K562 (cell line): ENCODE results near the gene COL1A2. TPM values are rescaled to one million over a fixed set of nuclear protein-coding genes. Genes with fewer than 3 reads are reported as not detected.

Source experiments
- ATAC-seq: fragments of 200-7000 bp; cut with Tn5 transposase; 3 replicates; pipeline ENCODE4 v1.9.1; 2020; ENCODE audit warnings: moderate library complexity
- BruUV-seq: library from RNA; stranded (reverse); fragments of 400-500 nt; replicated peaks from 2 replicates; lab custom pipeline; 2021; lab: Mats Ljungman, UMichigan
- CTCF ChIA-PET: fragments of 300-600 bp; formaldehyde crosslinking; extraction: SDS; loops from one replicate; lab custom pipeline; 2021; ENCODE audit warnings: low intra/inter-chr PET ratio; lab: Yijun Ruan, JAX
- POLR2A ChIA-PET: fragments of 300-600, 350-650 bp; sonication (Branson Sonifier 250); formaldehyde crosslinking; extraction: SDS; loops from one replicate; lab custom pipeline; 2021; ENCODE audit warnings: antibody characterized with exemption, inconsistent platforms; lab: Yijun Ruan, JAX
- DNase-seq, 4 experiments: peaks; one replicate each; pipeline versions ENCODE4 v3.0.0 to v3.0.0-alpha.2; 2011 to 2018; ENCODE audit warnings: low spot score in 3 of 4, mixed read lengths in 3 of 4; ENCODE audit errors: extremely low read depth in 1 of 4
- FAIRE-seq: peaks from 2 replicates; lab custom pipeline; 2011; peaks lifted over from hg19 to GRCh38; lab: Jason Lieb, UNC
- H2AFZ ChIP-seq: 2 replicates; pipeline ENCODE4 v1.6.0; 2011; ENCODE audit warnings: low read depth, low read length, control low read depth, inconsistent platforms
- H3K27ac ChIP-seq: fragments of 200-600 bp; 3 replicates; pipeline ENCODE4 v1.8.0; 2011; ENCODE audit warnings: low read depth, mild to moderate bottlenecking, control low read depth, inconsistent platforms, low read length, moderate library complexity, mixed read lengths; ENCODE audit errors: extremely low read depth
- H3K27me3 ChIP-seq, 2 experiments: fragments of 300-600 bp in 1 of 2; 2 replicates in 1 of 2; 3 replicates in 1 of 2; pipeline versions ENCODE4 v1.6.0 to v1.8.0; 2011; ENCODE audit warnings: inconsistent platforms in 2 of 2, low read length in 2 of 2, mild to moderate bottlenecking in 1 of 2, mixed read lengths in 1 of 2, moderate library complexity in 1 of 2; ENCODE audit not compliant: control insufficient read depth in 2 of 2, insufficient read depth in 2 of 2
- H3K36me3 ChIP-seq: fragments of 300-600 bp; 3 replicates; pipeline ENCODE4 v1.8.0; 2011; ENCODE audit warnings: mild to moderate bottlenecking, low read length, inconsistent platforms; ENCODE audit not compliant: control insufficient read depth, insufficient read depth
- H3K4me1 ChIP-seq, 2 experiments: fragments of 200-600 bp in 1 of 2; replicated peaks in 1 of 2; 2 replicates in 1 of 2; 3 replicates in 1 of 2; pipeline versions ENCODE4 v1.5.1 to v1.8.0; 2011; ENCODE audit warnings: inconsistent platforms in 2 of 2, low read length in 2 of 2, mild to moderate bottlenecking in 1 of 2, mixed read lengths in 1 of 2, moderate library complexity in 1 of 2; ENCODE audit not compliant: control insufficient read depth in 2 of 2, insufficient read depth in 2 of 2
- H3K4me2 ChIP-seq: 2 replicates; pipeline ENCODE4 v1.6.1; 2011; ENCODE audit warnings: low read length, control low read depth, inconsistent platforms, mixed read lengths; ENCODE audit not compliant: insufficient read depth
- H3K4me3 ChIP-seq: fragments of 200-600 bp; sonication (generic), shearing (Covaris generic); 2 replicates; pipeline ENCODE4 v1.5.1; 2016; ENCODE audit warnings: control low read depth, inconsistent platforms
- H3K79me2 ChIP-seq: fragments of 200-600 bp; 3 replicates; pipeline ENCODE4 v1.8.0; 2011; ENCODE audit warnings: low read length, inconsistent platforms; ENCODE audit not compliant: control insufficient read depth, insufficient read depth
- H3K9ac ChIP-seq, 2 experiments: 2 replicates each; pipeline versions ENCODE4 v1.6.0 to v1.6.1; 2011; ENCODE audit warnings: low read depth in 2 of 2, low read length in 2 of 2, control low read depth in 1 of 2, inconsistent platforms in 1 of 2, mild to moderate bottlenecking in 1 of 2, mixed read lengths in 1 of 2; ENCODE audit not compliant: insufficient read depth in 1 of 2
- H3K9me1 ChIP-seq: one replicate; pipeline ENCODE4 v1.6.0; 2011; ENCODE audit warnings: inconsistent platforms, mild to moderate bottlenecking, low read length, moderate library complexity; ENCODE audit not compliant: control insufficient read depth, insufficient read depth
- H3K9me3 ChIP-seq: replicated peaks from 2 replicates; pipeline ENCODE4 v1.5.1; 2011; ENCODE audit warnings: low read depth, low read length, inconsistent platforms; ENCODE audit not compliant: control insufficient read depth, insufficient read depth
- H4K20me1 ChIP-seq: replicated peaks from 2 replicates; pipeline ENCODE4 v1.6.1; 2011; ENCODE audit warnings: low read length, inconsistent platforms, mixed read lengths; ENCODE audit not compliant: control insufficient read depth, insufficient read depth
- EP400 ChIP-seq: fragments of 450-650 bp; IDR thresholded peaks from 2 replicates; pipeline ENCODE4 v1.6.1; 2017; ENCODE audit warnings: antibody characterized with exemption, mild to moderate bottlenecking, moderate library complexity
- HDAC3 ChIP-seq: fragments of 450-650 bp; IDR thresholded peaks from 2 replicates; pipeline ENCODE4 v1.6.1; 2018; ENCODE audit warnings: borderline replicate concordance, mild to moderate bottlenecking, moderate library complexity; ENCODE audit not compliant: partially characterized antibody
- MCM3 ChIP-seq: fragments of 450-650 bp; IDR thresholded peaks from 2 replicates; pipeline ENCODE4 v1.6.1; 2016
- NCOA6 ChIP-seq: fragments of 450-650 bp; IDR thresholded peaks from 2 replicates; pipeline ENCODE4 v1.6.1; 2017; ENCODE audit warnings: mild to moderate bottlenecking
- PTRF ChIP-seq: fragments of 450-650 bp; IDR thresholded peaks from 2 replicates; pipeline ENCODE4 v1.6.1; 2016; ENCODE audit warnings: mild to moderate bottlenecking, missing genetic modification characterization, missing compliant biosample characterization
- RBBP5 ChIP-seq: fragments of 200-600 bp; sonication (generic); IDR thresholded peaks from 2 replicates; pipeline ENCODE4 v1.6.1; 2012; ENCODE audit warnings: borderline replicate concordance, mild to moderate bottlenecking, low read length, control low read depth, inconsistent platforms; ENCODE audit not compliant: insufficient read depth, poor library complexity, severe bottlenecking
- SAP30 ChIP-seq: fragments of 200-600 bp; sonication (generic); IDR thresholded peaks from 2 replicates; pipeline ENCODE4 v1.6.1; 2012; ENCODE audit warnings: borderline replicate concordance, low read depth, mild to moderate bottlenecking, moderate library complexity, low read length, control low read depth, inconsistent platforms; ENCODE audit not compliant: insufficient read depth, poor library complexity, severe bottlenecking
- ZFP1 ChIP-seq: fragments of 450-650 bp; formaldehyde crosslinking; IDR thresholded peaks from 2 replicates; pipeline ENCODE4 v1.4.0; 2020; ENCODE audit warnings: mild to moderate bottlenecking, mixed read lengths
- ZNF23 ChIP-seq: fragments of 250-450 bp; sonication (Bioruptor Pico); IDR thresholded peaks from 2 replicates; pipeline ENCODE4 v1.4.0; 2020; ENCODE audit warnings: mild to moderate bottlenecking
- ZNF586 ChIP-seq: fragments of 450-650 bp; formaldehyde crosslinking; conservative IDR thresholded peaks from 2 replicates; pipeline ENCODE4 v1.4.0; 2020; ENCODE audit warnings: mild to moderate bottlenecking, moderate library complexity
- WGBS: fragments of 100-300 bp; shearing (Covaris generic); methylation state at CpG from one replicate; pipeline ENCODE4 v1.1.6; 2016; ENCODE audit warnings: low coverage, mixed read lengths; ENCODE audit not compliant: insufficient coverage; ENCODE audit errors: missing lambda C conversion rate; 5-methylcytosine and 5-hydroxymethylcytosine counted together
- in situ Hi-C: fragments of 300-500 bp; cut with MboI; formaldehyde crosslinking; loops from 4 replicates; pipeline ENCODE4 v1.15.0; 2018; ENCODE audit warnings: inconsistent platforms, mixed read lengths
- intact Hi-C: fragments of 100-400 bp; cut with micrococcal nuclease; formaldehyde crosslinking; loops from 2 replicates; pipeline ENCODE4 v1.14.2; 2022
- polyA plus RNA-seq, 8 experiments: library from polyadenylated mRNA; depleted of rRNA in 4 of 8; stranded (reverse) in 5 of 8; unstranded in 3 of 8; fragments of >200 nt; fragmentation: Nextera tagmentation in 2 of 8; fragmentation: Illumina TruSeq in 1 of 8; extraction: Ambion mirVana in 2 of 8; extraction: Trizol in 1 of 8; gene quantifications; 2 replicates each; pipeline versions ENCODE4 v1.2.1 to v1.2.3, GENCODE V29; 2011 to 2014; ENCODE audit warnings: inconsistent platforms in 1 of 8, missing spikeins in 1 of 8
- total RNA-seq, 7 experiments: library from RNA; depleted of rRNA in 6 of 7; stranded (reverse); fragments of >200 nt in 6 of 7; fragmentation: Illumina TruSeq in 2 of 7; extraction: Trizol in 2 of 7; gene quantifications; 2 replicates each; pipeline versions ENCODE4 v1.2.1 to v1.2.3, GENCODE V29; 2011 to 2021; ENCODE audit warnings: low replicate concordance in 1 of 7
- TF ChIP-seq, protein P1 (sequence below): fragments of 450-650 bp; formaldehyde crosslinking; IDR thresholded peaks from 2 replicates; pipeline ENCODE4 v1.4.0; 2022; ENCODE audit warnings: missing genetic modification characterization
- TF ChIP-seq, protein P2 (sequence below): fragments of 450-650 bp; formaldehyde crosslinking; IDR thresholded peaks from 2 replicates; pipeline ENCODE4 v1.4.0; 2020; ENCODE audit warnings: mild to moderate bottlenecking
- TF ChIP-seq, protein P3 (sequence below): sonication (generic); formaldehyde crosslinking; IDR thresholded peaks from 2 replicates; pipeline ENCODE4 v1.8.0; 2022; ENCODE audit warnings: missing genetic modification reagents, mild to moderate bottlenecking, moderate library complexity, borderline replicate concordance
- TF ChIP-seq, protein P4 (sequence below): fragments of 450-650 bp; IDR thresholded peaks from 2 replicates; pipeline ENCODE4 v1.6.1; 2018; ENCODE audit warnings: mild to moderate bottlenecking, low read depth; ENCODE audit not compliant: partially characterized antibody

Gene COL1A2
- total and polyA plus RNA-seq, 9 of the 15 experiments (the other 6 are each of a cell fraction or from before 2014, with no cell fraction given) = 0.94 to 11.6 (median 1.7) TPM

DNA sequence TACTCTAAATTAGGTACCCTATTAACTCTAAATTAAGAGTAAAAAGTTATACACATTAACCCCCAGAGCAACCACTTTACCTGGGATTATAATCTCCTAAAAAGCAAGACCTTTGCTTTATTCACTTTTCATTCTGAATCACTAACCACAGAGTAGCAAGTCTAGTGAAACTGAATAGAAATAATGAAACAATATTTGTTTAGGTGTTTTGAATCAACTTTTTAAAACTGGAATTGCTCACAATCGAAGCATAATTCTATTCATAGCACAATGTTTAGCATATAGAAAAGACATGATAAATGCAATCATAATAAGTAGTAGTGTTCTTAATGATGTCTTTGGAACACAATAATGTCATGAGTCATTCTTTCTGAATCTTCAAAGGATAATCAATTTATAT is 77.9 kb downstream of the COL1A2 start (continued):
- TF ChIP-seq, protein P1, sequence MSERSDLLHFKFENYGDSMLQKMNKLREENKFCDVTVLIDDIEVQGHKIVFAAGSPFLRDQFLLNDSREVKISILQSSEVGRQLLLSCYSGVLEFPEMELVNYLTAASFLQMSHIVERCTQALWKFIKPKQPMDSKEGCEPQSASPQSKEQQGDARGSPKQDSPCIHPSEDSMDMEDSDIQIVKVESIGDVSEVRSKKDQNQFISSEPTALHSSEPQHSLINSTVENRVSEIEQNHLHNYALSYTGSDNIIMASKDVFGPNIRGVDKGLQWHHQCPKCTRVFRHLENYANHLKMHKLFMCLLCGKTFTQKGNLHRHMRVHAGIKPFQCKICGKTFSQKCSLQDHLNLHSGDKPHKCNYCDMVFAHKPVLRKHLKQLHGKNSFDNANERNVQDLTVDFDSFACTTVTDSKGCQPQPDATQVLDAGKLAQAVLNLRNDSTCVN (CRISPR knock-in tag) = no peak
- TF ChIP-seq ZNF23 (CRISPR knock-in tag) = no peak

DNA sequence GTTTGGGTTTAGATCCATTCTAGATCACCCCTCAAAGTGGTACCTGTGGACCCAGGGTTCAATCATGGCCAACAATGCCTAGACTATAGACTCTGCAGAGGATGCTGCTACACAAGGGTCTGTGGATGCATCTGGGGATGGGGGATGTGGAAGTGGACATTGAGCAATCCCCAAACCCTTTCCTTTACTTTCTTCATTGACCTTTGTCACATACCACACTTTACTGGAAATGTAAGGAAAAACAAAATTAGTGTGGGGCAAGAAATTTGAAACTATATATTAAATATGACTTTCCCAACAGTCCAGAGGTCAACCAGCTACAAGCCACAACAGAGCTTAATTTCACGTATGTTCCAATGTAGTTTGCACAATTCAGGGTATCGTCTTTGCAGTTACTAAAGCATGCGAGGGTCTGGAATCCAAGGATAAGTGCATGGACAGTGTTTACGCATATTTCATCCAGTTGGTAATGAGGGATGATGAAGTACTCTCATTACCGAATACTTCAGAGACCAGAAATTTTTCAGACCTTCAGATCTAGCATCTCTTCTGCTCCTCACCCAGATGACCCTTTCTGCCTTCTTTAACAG is 81.7 kb downstream of the COL1A2 start:
- Histone ChIP-seq H3K79me2 (no peaks in the 10 kb centered on the region), H3K4me2 (no peak overlapping the region), H2AFZ (no peak overlapping the region), H3K9me1 (no peaks in the 10 kb centered on the region), H3K36me3 (no peaks in the 10 kb centered on the region), H3K9me3 (no peaks in the 10 kb centered on the region), H3K4me3 (no peak overlapping the region), H3K4me1 (no peaks in the 10 kb centered on the region), H4K20me1 (no peaks in the 10 kb centered on the region), H3K27ac (no peak overlapping the region), H3K9ac (no peak overlapping the region), H3K27me3 (no peaks in the 10 kb centered on the region)
- 0% methylated on average over 5 of the region's 5 CpGs for WGBS
- in situ Hi-C loops = no loop called here
- ChIA-PET CTCF (no interaction called here), POLR2A (no interaction called here)
- TF ChIP-seq PTRF (tag) (no peak), SAP30 (no peak), NCOA6 (no peak), HDAC3 (no peak), ZFP1 (no peak), MCM3 (no peak), EP400 (no peak), RBBP5 (no peak), ZNF586 (CRISPR knock-in tag) (no peak)
- TF ChIP-seq, protein P2, sequence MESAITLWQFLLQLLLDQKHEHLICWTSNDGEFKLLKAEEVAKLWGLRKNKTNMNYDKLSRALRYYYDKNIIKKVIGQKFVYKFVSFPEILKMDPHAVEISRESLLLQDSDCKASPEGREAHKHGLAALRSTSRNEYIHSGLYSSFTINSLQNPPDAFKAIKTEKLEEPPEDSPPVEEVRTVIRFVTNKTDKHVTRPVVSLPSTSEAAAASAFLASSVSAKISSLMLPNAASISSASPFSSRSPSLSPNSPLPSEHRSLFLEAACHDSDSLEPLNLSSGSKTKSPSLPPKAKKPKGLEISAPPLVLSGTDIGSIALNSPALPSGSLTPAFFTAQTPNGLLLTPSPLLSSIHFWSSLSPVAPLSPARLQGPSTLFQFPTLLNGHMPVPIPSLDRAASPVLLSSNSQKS (CRISPR knock-in tag) = no peak
- TF ChIP-seq, protein P3, sequence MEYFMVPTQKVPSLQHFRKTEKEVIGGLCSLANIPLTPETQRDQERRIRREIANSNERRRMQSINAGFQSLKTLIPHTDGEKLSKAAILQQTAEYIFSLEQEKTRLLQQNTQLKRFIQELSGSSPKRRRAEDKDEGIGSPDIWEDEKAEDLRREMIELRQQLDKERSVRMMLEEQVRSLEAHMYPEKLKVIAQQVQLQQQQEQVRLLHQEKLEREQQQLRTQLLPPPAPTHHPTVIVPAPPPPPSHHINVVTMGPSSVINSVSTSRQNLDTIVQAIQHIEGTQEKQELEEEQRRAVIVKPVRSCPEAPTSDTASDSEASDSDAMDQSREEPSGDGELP (CRISPR knock-in tag) = no peak
- TF ChIP-seq, protein P4, sequence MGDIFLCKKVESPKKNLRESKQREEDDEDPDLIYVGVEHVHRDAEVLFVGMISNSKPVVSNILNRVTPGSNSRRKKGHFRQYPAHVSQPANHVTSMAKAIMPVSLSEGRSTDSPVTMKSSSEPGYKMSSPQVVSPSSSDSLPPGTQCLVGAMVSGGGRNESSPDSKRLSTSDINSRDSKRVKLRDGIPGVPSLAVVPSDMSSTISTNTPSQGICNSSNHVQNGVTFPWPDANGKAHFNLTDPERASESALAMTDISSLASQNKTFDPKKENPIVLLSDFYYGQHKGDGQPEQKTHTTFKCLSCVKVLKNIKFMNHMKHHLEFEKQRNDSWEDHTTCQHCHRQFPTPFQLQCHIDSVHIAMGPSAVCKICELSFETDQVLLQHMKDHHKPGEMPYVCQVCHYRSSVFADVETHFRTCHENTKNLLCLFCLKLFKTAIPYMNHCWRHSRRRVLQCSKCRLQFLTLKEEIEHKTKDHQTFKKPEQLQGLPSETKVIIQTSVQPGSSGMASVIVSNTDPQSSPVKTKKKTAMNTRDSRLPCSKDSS = no peak
- no peak for ATAC-seq
- no peak for DNase-seq
- FAIRE-seq = no peak
- BruUV-seq = no TSS peak
- intact Hi-C loops = no loop called here
